K562 (cell line): ENCODE results near the gene SLC4A1. TPM values are rescaled to one million over a fixed set of nuclear protein-coding genes. Genes with fewer than 3 reads are reported as not detected.
A peak's percentile ranks its signal among the peaks of the same experiment; 100 is the strongest.

Experiments used
- E2F8 ChIP-seq: fragments of 450-650 bp; IDR thresholded peaks from 2 replicates; pipeline ENCODE4 v1.7.1; 2018; ENCODE audit warnings: mild to moderate bottlenecking, low read depth; ENCODE audit not compliant: partially characterized antibody
- GABPB1 ChIP-seq: sonication (generic); formaldehyde crosslinking; IDR thresholded peaks from 2 replicates; pipeline ENCODE4 v1.8.0; 2022; ENCODE audit warnings: mild to moderate bottlenecking, missing genetic modification reagents
- MEIS2 ChIP-seq: fragments of 450-650 bp; IDR thresholded peaks from 2 replicates; pipeline ENCODE4 v1.6.1; 2014; ENCODE audit warnings: mild to moderate bottlenecking; ENCODE audit not compliant: partially characterized antibody
- MTA1 ChIP-seq: fragments of 450-650 bp; IDR thresholded peaks from 2 replicates; pipeline ENCODE4 v1.6.1; 2017; ENCODE audit warnings: borderline replicate concordance
- NFIX ChIP-seq: fragments of 250-450 bp; sonication (Bioruptor Pico); IDR thresholded peaks from 2 replicates; pipeline ENCODE4 v1.4.0; 2020; ENCODE audit warnings: low read depth, mild to moderate bottlenecking, moderate library complexity
- NFXL1 ChIP-seq: fragments of 450-650 bp; formaldehyde crosslinking; IDR thresholded peaks from 2 replicates; pipeline ENCODE4 v1.4.0; 2021; ENCODE audit warnings: mild to moderate bottlenecking
- POLR2B ChIP-seq: fragments of 450-650 bp; IDR thresholded peaks from 2 replicates; pipeline ENCODE4 v1.6.1; 2018; ENCODE audit warnings: low read depth; ENCODE audit not compliant: partially characterized antibody
- POLR2G ChIP-seq: fragments of 200-400 bp; formaldehyde crosslinking; IDR thresholded peaks from 2 replicates; pipeline ENCODE4 v1.6.1; 2017; ENCODE audit warnings: low read depth, mild to moderate bottlenecking, antibody characterized with exemption, low read length, moderate library complexity
- RBM34 ChIP-seq: fragments of 200-400 bp; formaldehyde crosslinking; IDR thresholded peaks from 2 replicates; pipeline ENCODE4 v1.6.1; 2018; ENCODE audit warnings: low read length, borderline replicate concordance; ENCODE audit not compliant: insufficient read depth
- RERE ChIP-seq: sonication (generic); formaldehyde crosslinking; IDR thresholded peaks from 2 replicates; pipeline ENCODE4 v1.8.0; 2023; ENCODE audit warnings: missing genetic modification reagents, mild to moderate bottlenecking, borderline replicate concordance
- SMARCA4 ChIP-seq: fragments of 450-650 bp; IDR thresholded peaks from 2 replicates; pipeline ENCODE4 v1.6.1; 2016
- SMARCA5 ChIP-seq: fragments of 450-650 bp; IDR thresholded peaks from 2 replicates; pipeline ENCODE4 v1.6.1; 2016
- TEAD2 ChIP-seq: fragments of 450-650 bp; IDR thresholded peaks from 2 replicates; pipeline ENCODE4 v1.6.1; 2016; ENCODE audit warnings: missing genetic modification characterization, control low read depth, missing compliant biosample characterization
- ZBTB17 ChIP-seq: fragments of 450-650 bp; formaldehyde crosslinking; IDR thresholded peaks from 2 replicates; pipeline ENCODE4 v1.4.0; 2020; ENCODE audit warnings: mild to moderate bottlenecking
- ZNF146 ChIP-seq: IDR thresholded peaks from one replicate; pipeline ENCODE4 v1.6.1; 2018; ENCODE audit warnings: missing compliant biosample characterization; ENCODE audit not compliant: unreplicated experiment
- ZNF217 ChIP-seq: sonication (generic); formaldehyde crosslinking; IDR thresholded peaks from 2 replicates; pipeline ENCODE4 v1.8.0; 2022; ENCODE audit warnings: mild to moderate bottlenecking, missing genetic modification reagents
- ZNF280B ChIP-seq: fragments of 250-450 bp; sonication (Bioruptor Pico); IDR thresholded peaks from 2 replicates; pipeline ENCODE4 v1.5.1; 2021; ENCODE audit warnings: mild to moderate bottlenecking
- ZNF282 ChIP-seq: sonication (generic); formaldehyde crosslinking; IDR thresholded peaks from 2 replicates; pipeline ENCODE4 v1.8.1; 2023; ENCODE audit warnings: missing genetic modification reagents
- ZNF431 ChIP-seq: sonication (generic); formaldehyde crosslinking; IDR thresholded peaks from 2 replicates; pipeline ENCODE4 v1.8.0; 2022; ENCODE audit warnings: mild to moderate bottlenecking, missing genetic modification reagents
- polyA plus RNA-seq, 8 experiments: library from polyadenylated mRNA; depleted of rRNA in 4 of 8; stranded (reverse) in 5 of 8; unstranded in 3 of 8; fragments of >200 nt; fragmentation: Nextera tagmentation in 2 of 8; fragmentation: Illumina TruSeq in 1 of 8; extraction: Ambion mirVana in 2 of 8; extraction: Trizol in 1 of 8; gene quantifications; 2 replicates each; pipeline versions ENCODE4 v1.2.1 to v1.2.3, GENCODE V29; 2011 to 2014; ENCODE audit warnings: inconsistent platforms in 1 of 8, missing spikeins in 1 of 8
- total RNA-seq, 7 experiments: library from RNA; depleted of rRNA in 6 of 7; stranded (reverse); fragments of >200 nt in 6 of 7; fragmentation: Illumina TruSeq in 2 of 7; extraction: Trizol in 2 of 7; gene quantifications; 2 replicates each; pipeline versions ENCODE4 v1.2.1 to v1.2.3, GENCODE V29; 2011 to 2021; ENCODE audit warnings: low replicate concordance in 1 of 7
- TF ChIP-seq, protein P1 (sequence below): sonication (generic); formaldehyde crosslinking; IDR thresholded peaks from 2 replicates; pipeline ENCODE4 v1.8.0; 2022; ENCODE audit warnings: mild to moderate bottlenecking, missing genetic modification reagents

The SLC4A1 gene
- total and polyA plus RNA-seq, 9 of the 15 experiments (the other 6 are each of a cell fraction or from before 2014, with no cell fraction given), result 0.14 to 1.00 (median 0.53) TPM

- no peak for TF ChIP-seq E2F8
- TF ChIP-seq GABPB1 (CRISPR knock-in tag), result 0 out of 2 replicates have a peak, but pooled peaks have one; percentile 16
- no peak for TF ChIP-seq SMARCA4
- peak; percentile 89 for TF ChIP-seq POLR2G
- no peak for TF ChIP-seq NFXL1 (CRISPR knock-in tag)
- TF ChIP-seq RERE (CRISPR knock-in tag), result no peak
- no peak for TF ChIP-seq MTA1
- TF ChIP-seq MEIS2, result no peak
- TF ChIP-seq TEAD2, result no peak
- TF ChIP-seq ZBTB17, result peak; percentile 45; the same call in 1 of the 2 replicates
- 0 out of 2 replicates have a peak, but pooled peaks have one; percentile 31 for TF ChIP-seq ZNF282 (CRISPR knock-in tag)
- TF ChIP-seq POLR2B, result no peak
- no peak for TF ChIP-seq ZNF431 (CRISPR knock-in tag)
- TF ChIP-seq SMARCA5, result no peak
- no peak for TF ChIP-seq ZNF280B (CRISPR knock-in tag)
- TF ChIP-seq RBM34, result no peak
- TF ChIP-seq NFIX (CRISPR knock-in tag), result no peak
- TF ChIP-seq ZNF146 (CRISPR knock-in tag), result no peak
- TF ChIP-seq ZNF217, result no peak
- TF ChIP-seq, protein P1, sequence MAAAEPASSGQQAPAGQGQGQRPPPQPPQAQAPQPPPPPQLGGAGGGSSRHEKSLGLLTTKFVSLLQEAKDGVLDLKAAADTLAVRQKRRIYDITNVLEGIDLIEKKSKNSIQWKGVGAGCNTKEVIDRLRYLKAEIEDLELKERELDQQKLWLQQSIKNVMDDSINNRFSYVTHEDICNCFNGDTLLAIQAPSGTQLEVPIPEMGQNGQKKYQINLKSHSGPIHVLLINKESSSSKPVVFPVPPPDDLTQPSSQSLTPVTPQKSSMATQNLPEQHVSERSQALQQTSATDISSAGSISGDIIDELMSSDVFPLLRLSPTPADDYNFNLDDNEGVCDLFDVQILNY (CRISPR knock-in tag), result no peak
Measured at GRCh38 chr17:44219108-44219615, 48.8 kb downstream of the SLC4A1 start (continued).
